ENCODE results near the gene EPHB1.
"Not testable (repeated sequence)": the region's sequence is repeated elsewhere in the genome, so short reads cannot be mapped to it uniquely, and the experiment has no call there.

The EPHB1 gene

DNA sequence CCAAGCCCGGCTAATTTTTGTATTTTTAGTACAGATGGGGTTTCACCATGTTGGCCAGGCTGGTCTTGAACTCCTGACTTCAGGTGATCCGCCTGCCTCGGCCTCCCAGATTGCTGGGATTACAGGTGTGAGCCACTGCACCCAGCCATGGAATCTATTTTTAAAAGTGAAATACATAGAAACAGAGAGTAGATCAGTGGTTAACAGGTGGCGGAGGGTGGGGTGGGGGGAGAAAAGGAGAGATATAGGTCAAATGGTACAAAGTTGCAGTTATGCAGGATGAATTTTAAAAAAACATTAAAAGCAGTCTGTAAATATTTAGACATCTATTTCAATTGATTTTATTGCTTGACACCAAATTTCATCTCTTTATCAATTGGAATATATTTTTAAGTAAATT, 6.8 kb upstream of the EPHB1 start:
- not testable (repeated sequence) for DNase-seq

- DNase-seq: no peak
Observed at GRCh38 chr3:134790065-134790464, 5.0 kb upstream of the EPHB1 start.

GRCh38 chr3:134791992-134792391, 3.1 kb upstream of the EPHB1 start:
- no peak for DNase-seq

DNA sequence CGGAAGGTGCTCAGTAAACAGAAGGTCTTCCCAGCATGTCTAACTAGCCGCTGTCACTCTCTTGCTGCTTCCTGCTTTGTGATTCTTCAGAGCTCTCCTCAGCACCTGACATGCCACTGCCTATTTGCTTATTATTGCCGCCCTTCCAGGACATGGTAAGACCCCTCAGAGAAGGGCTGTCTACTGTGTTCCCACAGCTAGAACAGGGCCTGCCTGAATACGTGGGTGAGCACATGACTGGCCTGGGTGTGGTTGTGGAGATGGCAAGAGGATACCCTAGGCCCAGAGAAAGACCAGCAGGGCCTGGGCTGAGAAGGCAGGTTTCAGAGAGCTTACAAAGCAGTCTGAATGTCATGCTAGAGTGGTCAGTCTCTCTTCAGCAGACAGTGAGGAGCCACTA, 2.4 kb upstream of the EPHB1 start:
- DNase-seq: no peak

DNA sequence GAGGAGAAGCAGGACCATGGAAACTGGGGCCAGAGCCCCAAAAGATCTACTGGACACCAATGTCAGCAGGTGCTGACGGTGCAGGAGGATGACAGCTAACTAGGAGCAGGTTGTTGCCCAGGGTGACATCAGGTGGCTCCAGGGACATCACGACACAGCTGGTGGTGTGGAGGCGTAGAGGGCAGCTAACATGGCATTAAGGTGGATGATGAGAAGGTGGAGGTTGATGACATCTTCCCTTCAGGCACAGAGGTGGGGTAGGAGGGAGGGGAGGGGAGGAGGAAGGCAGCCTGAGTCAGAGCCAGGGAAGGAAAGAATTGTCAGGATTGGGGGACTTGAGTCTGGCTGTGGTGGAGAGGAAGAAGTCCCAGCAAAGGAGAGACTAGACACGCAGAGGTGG, 1.5 kb upstream of the EPHB1 start:
- no peak for DNase-seq

DNA sequence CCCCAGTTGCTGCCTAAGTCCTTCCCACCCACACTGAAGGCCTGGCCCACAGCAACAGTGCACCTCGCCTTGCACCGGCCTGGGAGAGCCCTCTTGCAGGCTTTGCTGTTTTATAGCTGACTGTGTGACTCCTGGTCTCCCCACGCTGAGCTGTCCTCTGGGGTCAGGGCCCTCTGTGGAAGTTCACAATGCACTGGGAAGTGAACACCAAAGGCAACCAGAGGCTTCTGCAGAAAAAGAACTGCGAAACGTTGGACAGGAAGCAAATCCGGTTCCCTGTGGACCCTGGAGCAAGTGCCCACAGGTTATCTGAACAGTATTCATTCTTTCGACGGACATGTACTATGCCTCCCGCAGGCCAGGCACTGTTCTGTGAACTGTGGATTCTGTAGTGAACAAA, 737 bp upstream of the EPHB1 start:
- no peak for DNase-seq

- DNase-seq: no peak
Observed at GRCh38 chr3:134795746-134796280, 753 bp downstream of the EPHB1 start.

DNA sequence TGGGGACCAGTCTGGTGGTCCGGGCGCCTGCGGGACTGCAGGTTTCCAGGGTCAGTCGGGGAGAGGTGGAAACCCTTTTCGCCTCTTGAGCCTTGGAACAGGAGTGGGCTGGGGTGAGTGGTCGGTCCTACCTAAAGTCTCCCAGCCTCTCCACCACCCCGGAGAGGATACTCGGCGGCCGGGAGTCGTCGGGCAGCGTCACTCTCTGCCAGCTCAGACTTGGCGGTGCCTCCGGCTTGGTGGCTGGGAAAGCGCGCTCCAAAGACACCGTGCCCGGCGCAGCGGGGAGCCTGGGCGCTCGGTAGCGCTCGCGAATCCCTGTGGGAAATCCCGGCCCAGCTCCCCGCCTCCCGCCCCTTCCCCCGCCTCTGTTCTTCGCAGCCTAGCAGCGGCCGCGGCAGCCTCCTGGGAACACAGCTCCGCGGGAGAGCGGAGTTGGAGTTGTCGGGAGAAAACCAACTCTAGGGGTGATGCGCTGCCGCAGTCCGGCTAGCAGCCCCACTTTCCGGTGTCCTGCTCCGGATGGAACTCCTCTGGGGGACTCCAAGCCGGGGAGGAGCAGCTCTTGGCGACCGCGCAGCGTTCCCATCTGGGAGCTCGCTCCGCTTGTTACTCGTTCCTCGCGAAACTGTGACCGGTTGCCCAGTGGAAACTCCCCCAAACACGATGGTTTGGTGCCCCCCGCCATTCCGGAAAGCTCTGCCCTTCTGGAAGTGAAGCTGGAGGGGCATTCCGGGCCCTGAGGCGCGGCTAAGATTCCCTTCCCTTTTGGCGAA, 1.4 kb downstream of the EPHB1 start:
- no peak for DNase-seq

- no peak for DNase-seq
Observed at GRCh38 chr3:134797057-134797740, 2.1 kb downstream of the EPHB1 start.

DNA sequence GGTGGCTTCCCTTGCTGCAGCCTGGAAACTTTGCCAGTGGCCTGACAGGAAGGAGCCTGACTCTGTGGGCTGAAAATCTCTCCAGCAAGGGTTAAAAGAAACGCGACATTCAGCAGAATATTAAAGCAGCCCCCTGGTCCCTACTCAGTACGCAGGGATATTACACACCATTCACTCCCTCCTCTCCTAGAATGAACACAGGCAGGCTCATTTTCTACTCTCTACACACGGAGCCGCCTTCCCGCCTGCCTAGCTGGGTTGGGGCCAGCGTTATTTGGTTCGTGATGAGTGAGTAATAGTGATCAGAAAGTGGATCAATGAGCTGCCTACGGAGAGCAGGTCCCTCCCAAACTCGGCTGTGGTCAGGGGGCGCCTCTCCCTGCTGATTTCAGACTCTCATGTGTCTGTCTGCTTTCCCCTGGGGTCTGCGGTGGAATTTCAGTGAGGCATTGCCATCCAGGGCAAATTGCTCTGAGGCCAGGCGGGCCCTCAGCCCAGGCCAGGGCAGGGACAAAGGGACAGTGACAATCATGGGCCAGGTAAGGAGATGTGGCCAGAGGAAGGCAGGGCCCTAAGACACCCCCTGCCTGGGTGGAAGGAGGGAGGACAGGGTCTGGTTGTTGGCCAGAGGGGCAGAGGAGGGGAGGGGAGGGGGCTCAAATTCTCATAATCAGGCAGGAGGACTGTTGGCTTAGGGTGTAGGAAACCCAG, 2.8 kb downstream of the EPHB1 start:
- no peak for DNase-seq

DNA sequence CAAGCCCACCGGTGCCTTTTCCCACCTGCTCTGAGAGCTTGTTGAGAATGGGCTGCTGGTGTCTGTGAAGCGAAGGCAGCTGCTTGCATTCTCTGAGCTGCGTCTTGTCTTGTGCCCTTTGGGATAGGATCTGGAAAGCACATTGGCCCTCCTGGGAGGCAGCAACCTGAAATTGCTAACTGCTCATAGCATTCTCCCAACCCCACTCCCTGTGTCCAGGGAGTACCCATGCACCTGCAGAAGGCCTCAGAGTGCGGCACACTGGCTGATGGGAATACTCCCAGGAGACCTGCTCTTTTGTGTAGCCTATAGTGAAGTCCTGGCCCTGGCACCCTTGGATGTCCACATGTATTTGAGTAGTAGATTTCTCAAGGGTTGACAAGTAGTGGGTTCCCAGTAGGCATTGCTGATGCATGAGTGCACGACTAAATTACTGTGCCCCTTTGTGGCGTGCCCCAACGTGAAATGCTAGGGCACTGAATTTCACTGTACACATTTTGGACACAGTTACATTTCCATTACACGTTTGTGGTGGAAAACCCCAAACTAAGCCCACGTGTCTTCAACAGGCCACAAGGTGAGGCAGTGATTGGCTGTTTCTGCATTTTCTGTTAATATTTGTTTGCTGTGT, 3.7 kb downstream of the EPHB1 start:
- DNase-seq: no peak

DNA sequence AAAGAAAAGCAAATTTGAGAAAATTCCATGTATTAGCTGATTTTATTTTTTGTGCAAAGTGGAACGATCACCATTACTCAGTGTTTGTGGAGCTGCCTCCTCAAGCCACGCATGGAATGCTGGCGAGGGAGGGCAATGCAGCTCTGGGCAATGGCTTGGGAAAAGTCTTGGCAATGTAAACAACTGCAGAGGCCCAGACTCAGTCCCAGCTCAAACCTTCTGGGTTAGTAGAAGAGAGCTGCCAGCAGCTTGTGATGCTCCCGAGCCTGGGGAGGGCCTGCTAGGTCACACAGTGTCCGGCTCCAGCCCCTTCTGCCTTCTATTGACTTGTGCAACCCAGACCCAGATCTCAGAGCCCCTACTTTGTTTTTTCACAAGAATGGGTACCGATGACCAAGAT, 4.3 kb downstream of the EPHB1 start:
- no peak for DNase-seq

DNA sequence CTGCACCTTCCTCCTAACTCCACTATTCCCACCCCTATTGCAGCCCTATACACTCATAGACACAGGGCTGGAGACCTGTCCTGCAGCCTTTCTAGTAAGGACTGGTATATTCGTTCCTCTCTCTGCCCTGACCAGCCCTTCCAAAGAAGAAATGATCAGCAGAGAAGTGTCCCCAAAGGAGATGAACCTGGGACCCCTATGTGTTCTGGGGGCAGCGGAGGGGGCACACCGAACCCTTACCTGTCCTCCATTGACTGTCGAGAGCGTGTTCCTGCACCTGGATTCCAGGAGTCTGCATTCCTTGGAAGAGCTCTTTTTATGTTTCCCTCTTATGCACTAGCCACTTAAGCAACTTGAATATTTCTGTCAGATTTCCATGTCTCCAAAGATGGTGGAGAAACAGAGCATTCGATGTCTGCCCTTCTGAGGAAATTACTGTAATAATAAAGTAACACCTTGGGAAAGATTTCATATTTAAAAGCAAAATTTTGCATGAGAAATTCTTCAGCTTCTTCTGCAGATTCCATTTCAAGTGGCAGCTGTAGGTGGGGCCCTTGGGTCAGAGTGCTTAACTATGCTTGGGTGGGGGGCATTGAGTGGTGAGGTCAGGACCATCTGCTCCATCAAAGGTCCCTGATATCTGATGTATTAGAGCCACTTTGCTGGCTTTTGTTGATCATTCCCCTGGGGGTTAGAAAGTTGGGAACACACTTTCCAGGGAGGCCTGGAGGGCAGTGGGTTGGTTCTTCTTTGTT, 6.3 kb downstream of the EPHB1 start:
- DNase-seq: no peak

GRCh38 chr3:134802428-134803050, 7.5 kb downstream of the EPHB1 start:
- DNase-seq: no peak

DNA sequence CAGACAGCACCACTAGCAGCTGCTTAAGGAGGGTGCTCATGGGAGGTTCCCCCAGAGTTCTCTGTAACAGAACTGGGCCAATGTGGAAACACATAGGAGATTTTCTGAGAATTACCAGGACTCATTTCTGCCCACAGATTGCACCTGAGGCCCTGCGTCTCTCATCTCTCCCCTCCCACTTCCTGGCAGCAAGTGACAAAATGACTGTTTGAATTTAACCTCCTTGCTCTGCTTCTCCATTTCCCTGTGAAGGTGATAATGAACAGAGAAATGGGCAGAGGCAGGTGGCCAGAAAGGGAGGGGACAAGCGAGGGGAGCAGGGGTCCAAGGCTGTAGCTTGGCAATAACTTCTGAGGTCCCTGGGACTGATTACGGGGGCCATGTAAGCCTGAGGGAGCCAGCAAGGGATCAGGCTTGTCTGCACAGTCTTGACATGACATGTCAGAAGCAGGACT, 8.0 kb downstream of the EPHB1 start:
- DNase-seq: no peak

DNA sequence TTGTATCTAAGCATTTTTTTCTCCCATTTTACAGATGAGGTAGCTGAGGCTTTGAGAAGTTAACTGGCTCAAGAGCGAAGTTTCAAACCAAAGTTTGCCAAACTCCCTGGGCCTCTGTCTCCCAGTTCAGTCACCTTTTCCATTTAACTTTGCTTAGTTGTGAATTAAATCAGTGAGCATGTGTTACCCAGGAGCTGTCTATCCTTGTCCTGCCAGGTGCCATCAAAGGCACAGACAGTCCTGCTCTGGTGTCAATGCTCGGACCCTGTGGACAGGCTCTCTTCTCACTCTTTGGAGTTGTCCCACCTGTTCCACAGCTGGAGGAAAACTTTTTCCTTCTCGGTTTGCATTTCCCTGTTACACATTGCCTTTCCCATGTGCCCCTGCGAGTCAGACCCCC, 8.6 kb downstream of the EPHB1 start:
- no peak for DNase-seq

- DNase-seq: no peak
Observed at GRCh38 chr3:134804508-134805480, 9.7 kb downstream of the EPHB1 start.

DNA sequence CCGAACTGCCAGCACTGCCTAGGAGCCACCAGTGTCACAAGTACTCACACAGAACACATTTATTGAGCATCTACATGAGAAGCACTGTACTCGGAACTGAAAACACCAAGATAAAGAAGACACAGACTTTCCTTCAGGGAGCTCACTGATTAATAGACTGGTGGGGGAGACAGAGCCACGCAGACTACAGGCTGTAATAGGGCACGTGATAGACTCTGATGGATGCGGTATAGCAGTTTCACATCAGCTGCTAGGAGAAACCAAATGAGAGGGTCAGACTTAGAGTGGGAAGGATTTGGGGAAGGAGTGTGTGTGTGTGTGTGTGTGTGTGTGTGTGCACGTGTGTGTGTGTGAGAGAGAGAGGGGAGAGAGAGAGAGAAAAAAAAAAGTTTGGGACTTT, 12.1 kb downstream of the EPHB1 start:
- DNase-seq: no peak

GRCh38 chr3:134808835-134809234, 13.8 kb downstream of the EPHB1 start:
- DNase-seq: no peak

DNA sequence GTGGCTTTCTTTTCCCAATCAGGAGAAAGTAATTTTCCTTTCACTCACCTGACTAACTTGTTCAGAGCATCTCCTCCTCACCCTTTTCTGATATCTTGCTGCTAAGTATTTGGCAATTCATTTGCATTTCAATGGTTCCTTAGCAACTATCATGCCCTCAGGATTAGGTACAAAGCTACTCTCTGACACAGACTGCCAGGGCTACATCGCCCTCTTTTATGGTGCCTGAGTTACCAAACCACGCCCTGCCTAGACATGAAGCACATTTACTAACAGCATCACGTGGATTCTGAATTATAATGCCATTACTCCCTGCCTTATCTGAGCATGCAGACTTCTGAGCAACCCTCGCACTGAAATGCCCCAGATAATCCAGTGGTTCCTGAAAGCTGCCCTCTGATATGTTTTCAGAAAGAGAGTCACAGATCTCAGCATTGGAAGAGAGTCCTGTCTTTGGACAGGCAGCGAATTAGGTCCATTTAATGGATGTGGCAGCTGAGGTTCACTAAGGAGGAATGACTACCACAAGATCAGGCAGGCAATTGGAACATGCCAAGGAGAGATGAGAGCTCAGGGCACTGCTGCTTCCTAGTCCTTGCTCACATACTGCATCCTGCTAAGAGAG, 14.5 kb downstream of the EPHB1 start:
- DNase-seq: no peak

Data from 8988T (cell line).